K562 (cell line): Measurements from ENCODE around the gene TLE7.

ENCODE experiments used
- ZBED1 ChIP-seq: IDR thresholded peaks from 2 replicates; pipeline ENCODE4 v1.6.1; 2014
- TF ChIP-seq, protein P1 (sequence below): IDR thresholded peaks from 2 replicates; pipeline ENCODE4 v1.6.1; 2016; ENCODE audit warnings: missing genetic modification characterization, missing compliant biosample characterization

GRCh38 chr16:71383054-71383773 is 58.6 kb downstream of the TLE7 start:
- TF ChIP-seq, protein P1, sequence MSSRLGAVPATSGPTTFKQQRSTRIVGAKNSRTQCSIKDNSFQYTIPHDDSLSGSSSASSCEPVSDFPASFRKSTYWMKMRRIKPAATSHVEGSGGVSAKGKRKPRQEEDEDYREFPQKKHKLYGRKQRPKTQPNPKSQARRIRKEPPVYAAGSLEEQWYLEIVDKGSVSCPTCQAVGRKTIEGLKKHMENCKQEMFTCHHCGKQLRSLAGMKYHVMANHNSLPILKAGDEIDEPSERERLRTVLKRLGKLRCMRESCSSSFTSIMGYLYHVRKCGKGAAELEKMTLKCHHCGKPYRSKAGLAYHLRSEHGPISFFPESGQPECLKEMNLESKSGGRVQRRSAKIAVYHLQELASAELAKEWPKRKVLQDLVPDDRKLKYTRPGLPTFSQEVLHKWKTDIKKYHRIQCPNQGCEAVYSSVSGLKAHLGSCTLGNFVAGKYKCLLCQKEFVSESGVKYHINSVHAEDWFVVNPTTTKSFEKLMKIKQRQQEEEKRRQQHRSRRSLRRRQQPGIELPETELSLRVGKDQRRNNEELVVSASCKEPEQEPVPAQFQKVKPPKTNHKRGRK, result no peak
- TF ChIP-seq ZBED1, result no peak
